Spinal cord (tissue), 10 donors: ENCODE results near the gene PACS1. TPM values are rescaled to one million over a fixed set of nuclear protein-coding genes. Genes with fewer than 3 reads are reported as not detected.
"Not testable (repeated sequence)": the region's sequence is repeated elsewhere in the genome, so short reads cannot be mapped to it uniquely, and the experiment has no call there.

Experiments used
- DNase-seq, 6 donors: peaks; one replicate each; pipeline versions ENCODE4 v3.0.0 to v3.0.0-alpha.2; 2013 to 2015; ENCODE audit warnings: low spot score in 6 of 6, low read depth in 4 of 6
- H3K27ac ChIP-seq: one replicate; pipeline ENCODE4 v1.5.1; 2013; ENCODE audit warnings: low read depth, low read length, control low read depth
- H3K27me3 ChIP-seq: one replicate; pipeline ENCODE4 v1.6.1; 2013; ENCODE audit warnings: low read length; ENCODE audit not compliant: control insufficient read depth, insufficient read depth
- H3K36me3 ChIP-seq: one replicate; pipeline ENCODE4 v1.6.1; 2013; ENCODE audit warnings: low read length; ENCODE audit not compliant: control insufficient read depth, insufficient read depth
- H3K4me1 ChIP-seq: one replicate; pipeline ENCODE4 v1.6.1; 2013; ENCODE audit warnings: low read length; ENCODE audit not compliant: control insufficient read depth, insufficient read depth
- H3K4me3 ChIP-seq: one replicate; pipeline ENCODE4 v1.5.1; 2013; ENCODE audit warnings: low read depth, low read length, control low read depth
- H3K9me3 ChIP-seq: one replicate; pipeline ENCODE4 v1.6.1; 2013; ENCODE audit warnings: low read length; ENCODE audit not compliant: control insufficient read depth, insufficient read depth
- WGBS: methylation state at CpG from one replicate; pipeline ENCODE4 v1.1.5; 2013; ENCODE audit warnings: missing lambda C conversion rate; ENCODE audit not compliant: insufficient coverage; 5-methylcytosine and 5-hydroxymethylcytosine counted together
- polyA plus RNA-seq, 2 donors: library from polyadenylated mRNA; unstranded; fragments of 120-200 nt; gene quantifications; one replicate each; pipeline ENCODE4 v1.2.1, GENCODE V29; 2013; ENCODE audit not compliant: insufficient read length in 2 of 2
- total RNA-seq, 2 donors: library from RNA; depleted of rRNA in 1 of 2; stranded (reverse); fragments of 120-200 nt in 1 of 2; fragments of >200 nt in 1 of 2; gene quantifications; one replicate each; pipeline versions ENCODE4 v1.2.3 to v1.2.4, GENCODE V29; 2013 to 2014
- donor health status: healthy.

The PACS1 gene
- total and polyA plus RNA-seq, 4 donors = 29.9 to 114 (median 72.1) TPM

DNA sequence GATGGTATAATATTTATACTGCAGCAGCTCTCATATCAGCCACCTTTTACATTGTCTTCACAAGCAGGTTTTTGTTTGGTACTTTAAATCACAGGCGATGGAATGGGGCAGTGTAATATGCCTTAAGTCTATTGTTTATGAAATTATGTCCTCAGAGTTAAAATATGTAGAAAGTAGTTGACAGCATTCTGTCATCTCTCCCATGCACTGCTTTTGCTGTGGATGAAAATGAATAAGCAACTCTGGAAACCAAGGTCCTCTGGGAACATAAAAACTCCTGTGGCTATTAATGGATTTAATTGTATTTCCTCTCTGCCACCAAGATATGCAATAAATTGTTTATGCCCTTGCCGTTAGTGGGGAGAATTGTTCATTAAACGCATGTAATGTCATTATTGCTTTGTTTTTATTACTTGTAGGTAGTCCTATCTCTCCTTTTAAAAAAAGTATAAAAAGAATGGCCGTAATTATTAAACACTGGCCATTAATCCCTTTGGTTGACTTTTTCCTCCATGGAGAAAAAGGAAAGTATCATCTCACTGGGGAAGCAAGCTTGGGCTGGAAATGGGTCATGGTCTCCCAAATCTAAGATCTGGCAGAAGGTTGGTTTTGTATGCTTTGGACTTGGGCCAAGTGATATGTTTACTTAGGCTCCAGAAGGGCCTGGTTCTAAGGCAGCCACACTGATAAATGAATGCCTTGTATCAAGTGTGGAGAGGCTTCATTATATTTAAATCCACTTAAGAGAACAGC lies 13.1 kb downstream of the PACS1 start:
- H3K27me3 ChIP-seq = no peaks in the 10 kb centered on the region
- H3K27ac ChIP-seq = no peak overlapping the region
- H3K4me1 ChIP-seq = peaks cover 7% of the 10 kb centered on the region
- H3K4me3 ChIP-seq = no peak overlapping the region
- WGBS = no CpG with 5 or more reads among the region's 4 CpGs
- DNase-seq = peak in 2 of 6 donors; percentile 31 to 45
- H3K36me3 ChIP-seq = no peaks in the 10 kb centered on the region
- H3K9me3 ChIP-seq = no peaks in the 10 kb centered on the region

DNA sequence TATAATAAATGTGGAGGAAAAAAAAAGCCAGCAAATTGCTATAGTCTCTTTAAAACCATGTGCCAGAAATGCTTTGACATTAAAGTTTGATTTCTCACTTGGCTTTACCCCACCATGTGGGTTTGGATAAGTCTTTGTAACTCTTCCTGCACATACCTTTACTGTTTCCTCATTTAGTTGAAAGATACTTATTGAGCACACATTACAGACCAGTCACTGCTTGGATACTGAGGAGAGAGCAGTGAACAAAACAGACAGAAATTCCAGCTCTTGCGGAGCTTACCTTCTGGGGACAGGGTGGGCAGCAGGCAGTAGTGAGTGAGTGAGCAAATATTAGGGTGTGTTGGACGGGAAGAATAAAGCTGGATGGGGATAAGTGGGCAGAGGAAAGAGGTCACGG lies 13.7 kb downstream of the PACS1 start:
- Histone ChIP-seq H3K36me3 (no peaks in the 10 kb centered on the region), H3K27ac (no peak overlapping the region), H3K9me3 (no peaks in the 10 kb centered on the region), H3K4me3 (no peak overlapping the region), H3K4me1 (peaks cover 7% of the 10 kb centered on the region), H3K27me3 (no peaks in the 10 kb centered on the region)
- WGBS = 82% methylated on average over 3 of the region's 3 CpGs
- no peak for DNase-seq

DNA sequence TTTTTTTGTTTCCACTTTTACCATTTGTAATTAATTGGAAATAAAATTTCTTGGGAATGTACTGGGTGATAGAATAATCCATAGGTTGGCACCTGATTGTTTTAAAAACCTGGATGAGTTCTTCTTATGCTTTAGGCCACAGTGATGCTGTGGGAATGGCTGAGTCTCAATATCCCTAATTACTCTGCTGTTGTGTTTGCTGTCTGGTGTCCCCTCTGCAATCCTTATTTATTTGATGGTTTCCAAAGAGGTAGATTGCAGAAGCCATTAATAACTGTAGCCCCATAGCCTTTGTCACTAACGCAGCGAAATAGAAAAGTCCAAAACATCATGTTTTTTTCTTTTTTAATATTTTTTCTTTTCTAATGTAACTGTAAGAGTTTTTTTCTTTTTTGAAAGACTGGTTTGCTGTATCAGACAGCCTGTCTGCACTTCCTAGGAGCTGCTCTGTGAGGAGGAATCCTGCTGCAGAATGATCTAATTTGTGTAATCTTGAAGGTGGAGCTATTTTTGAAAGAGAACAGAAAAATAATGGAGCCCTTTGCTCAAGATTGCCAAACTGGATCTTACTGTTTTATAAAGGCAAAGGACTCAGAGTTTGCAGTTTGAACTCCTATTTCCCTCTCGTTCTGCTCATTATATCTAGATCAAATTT lies 14.9 kb downstream of the PACS1 start:
- Histone ChIP-seq H3K27me3 (no peaks in the 10 kb centered on the region), H3K4me3 (no peak overlapping the region), H3K36me3 (no peaks in the 10 kb centered on the region), H3K9me3 (no peaks in the 10 kb centered on the region), H3K27ac (no peak overlapping the region), H3K4me1 (peaks cover 7% of the 10 kb centered on the region)
- no CpG with 5 or more reads among the region's 3 CpGs for WGBS
- DNase-seq = peak in 1 of 6 donors; percentile 10

DNA sequence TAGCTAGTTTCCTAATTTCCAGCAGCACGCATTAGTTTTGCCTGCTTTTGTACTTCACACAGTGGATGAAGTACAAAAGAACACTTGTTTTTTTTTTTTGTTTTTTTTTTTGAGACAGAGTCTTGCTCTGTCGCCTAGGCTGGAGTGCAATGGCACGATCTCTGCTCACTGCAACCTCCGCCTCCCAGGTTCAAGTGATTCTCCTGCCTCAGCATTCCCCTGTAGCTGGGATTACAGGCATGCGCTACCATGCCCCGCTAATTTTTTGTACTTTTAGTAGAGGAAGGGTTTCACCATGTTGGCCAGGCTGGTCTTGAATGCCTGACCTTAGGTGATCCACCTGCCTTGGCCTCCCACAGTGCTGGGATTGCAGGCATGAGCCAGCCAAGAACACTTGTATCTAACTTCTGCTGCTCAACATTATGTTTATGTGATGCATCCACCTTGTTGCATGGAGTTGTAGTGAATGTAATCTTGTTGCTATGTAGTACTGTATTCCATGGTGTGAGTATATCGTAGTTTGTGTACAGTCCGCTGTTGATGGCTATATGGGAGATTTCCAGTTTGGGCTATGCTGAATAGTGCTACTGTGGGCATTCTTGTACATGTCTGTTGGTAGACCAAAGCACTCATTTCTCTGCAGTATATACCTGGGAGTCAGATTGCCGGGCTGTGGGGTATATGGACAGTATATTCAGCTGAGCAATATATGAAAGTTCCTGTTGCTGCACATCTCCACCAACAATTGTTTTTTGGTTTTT lies 17.3 kb downstream of the PACS1 start:
- Histone ChIP-seq H3K4me1 (peaks cover 10% of the 10 kb centered on the region), H3K9me3 (no peaks in the 10 kb centered on the region), H3K36me3 (no peaks in the 10 kb centered on the region), H3K27me3 (no peaks in the 10 kb centered on the region), H3K27ac (no peak overlapping the region), H3K4me3 (no peak overlapping the region)
- DNase-seq = no peak
- WGBS = 100% methylated on average over 2 of the region's 9 CpGs

DNA sequence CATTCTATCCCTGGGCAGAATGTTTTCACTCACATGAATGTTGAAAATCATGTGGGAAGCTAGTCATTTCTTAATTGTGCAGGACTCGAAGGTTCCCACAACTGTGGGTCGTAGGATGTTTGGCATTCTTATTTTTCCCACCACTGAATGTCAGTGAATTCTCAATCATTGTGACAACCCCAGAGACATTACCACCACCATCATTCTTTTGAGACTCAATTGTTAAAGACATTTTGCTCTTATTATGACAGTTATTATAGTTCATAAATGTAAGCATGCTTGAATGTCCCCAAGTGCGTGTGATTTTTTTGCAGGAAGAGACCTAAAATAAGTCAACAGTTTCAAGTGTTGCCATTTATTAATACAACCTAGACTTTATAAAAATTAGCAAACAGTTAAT lies 19.0 kb downstream of the PACS1 start:
- peaks cover 8% of the 10 kb centered on the region for H3K4me1 ChIP-seq
- H3K36me3 ChIP-seq = no peaks in the 10 kb centered on the region
- no peak for DNase-seq
- H3K27me3 ChIP-seq = no peaks in the 10 kb centered on the region
- WGBS = 100% methylated on average over 1 of the region's 3 CpGs
- H3K27ac ChIP-seq = no peak overlapping the region
- no peaks in the 10 kb centered on the region for H3K9me3 ChIP-seq
- no peak overlapping the region for H3K4me3 ChIP-seq

DNA sequence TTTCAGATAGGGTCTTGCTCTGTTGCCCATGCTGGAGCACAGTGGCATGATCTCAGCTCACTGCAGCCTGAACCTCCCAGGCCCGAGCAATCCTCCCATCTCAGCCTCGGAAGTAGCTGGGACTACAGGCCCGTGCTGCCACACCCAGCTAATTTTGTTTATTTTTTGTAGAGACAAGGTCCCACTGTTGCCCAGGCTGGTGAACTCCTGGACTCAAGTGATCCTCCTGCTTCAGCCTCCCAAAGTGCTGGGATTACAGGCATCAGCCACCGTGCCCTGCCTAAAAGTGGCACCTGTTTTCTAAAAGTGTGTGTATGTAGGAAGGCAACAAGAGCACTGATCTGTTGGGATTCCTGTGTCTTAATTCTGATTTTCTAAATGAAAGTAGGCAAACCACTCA lies 20.2 kb downstream of the PACS1 start:
- no peaks in the 10 kb centered on the region for H3K9me3 ChIP-seq
- H3K27ac ChIP-seq = no peak overlapping the region
- H3K4me3 ChIP-seq = no peak overlapping the region
- peaks cover 3% of the 10 kb centered on the region for H3K4me1 ChIP-seq
- DNase-seq = no peak
- WGBS = 100% methylated on average over 2 of the region's 4 CpGs
- no peaks in the 10 kb centered on the region for H3K36me3 ChIP-seq
- no peaks in the 10 kb centered on the region for H3K27me3 ChIP-seq

DNA sequence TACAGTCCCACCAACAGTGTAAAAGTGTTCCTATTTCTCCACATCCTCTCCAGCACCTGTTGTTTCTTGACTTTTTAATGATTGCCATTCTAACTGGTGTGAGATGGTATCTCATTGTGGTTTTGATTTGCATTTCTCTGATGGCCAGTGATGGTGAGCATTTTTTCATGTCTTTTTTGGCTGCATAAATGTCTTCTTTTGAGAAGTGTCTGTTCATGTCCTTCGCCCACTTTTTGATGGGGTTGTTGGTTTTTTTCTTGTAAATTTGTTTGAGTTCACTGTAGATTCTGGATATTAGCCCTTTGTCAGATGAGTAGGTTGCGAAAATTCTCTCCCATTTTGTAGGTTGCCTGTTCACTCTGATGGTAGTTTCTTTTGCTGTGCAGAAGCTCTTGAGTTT lies 22.1 kb downstream of the PACS1 start:
- DNase-seq, H3K36me3 ChIP-seq, H3K4me3 ChIP-seq, H3K27ac ChIP-seq, H3K4me1 ChIP-seq, H3K9me3 ChIP-seq, H3K27me3 ChIP-seq: not testable (repeated sequence)
- WGBS = no CpG with 5 or more reads among the region's 2 CpGs

DNA sequence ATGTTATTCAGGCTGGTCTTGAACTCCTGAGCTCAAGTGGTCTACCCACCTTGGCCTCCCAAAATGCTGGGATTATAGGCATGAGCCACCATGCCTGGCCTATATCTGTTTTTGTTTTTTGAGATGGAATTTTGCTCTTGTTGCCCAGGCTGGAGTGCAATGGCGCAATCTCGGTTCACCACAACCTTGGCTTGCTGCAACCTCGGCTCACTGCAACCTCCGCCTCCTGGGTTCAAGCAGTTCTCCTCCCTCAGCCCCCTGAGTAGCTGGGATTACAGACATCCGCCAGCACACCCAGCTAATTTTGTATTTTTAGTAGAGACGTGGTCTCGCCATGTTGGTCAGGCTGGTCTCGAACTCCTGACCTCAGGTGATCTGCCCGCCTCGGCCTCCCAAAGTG lies 29.7 kb downstream of the PACS1 start:
- not testable (repeated sequence) for H3K27me3 ChIP-seq, H3K4me1 ChIP-seq, H3K9me3 ChIP-seq, H3K4me3 ChIP-seq, DNase-seq, H3K36me3 ChIP-seq, H3K27ac ChIP-seq
- WGBS = 100% methylated on average over 6 of the region's 10 CpGs

DNA sequence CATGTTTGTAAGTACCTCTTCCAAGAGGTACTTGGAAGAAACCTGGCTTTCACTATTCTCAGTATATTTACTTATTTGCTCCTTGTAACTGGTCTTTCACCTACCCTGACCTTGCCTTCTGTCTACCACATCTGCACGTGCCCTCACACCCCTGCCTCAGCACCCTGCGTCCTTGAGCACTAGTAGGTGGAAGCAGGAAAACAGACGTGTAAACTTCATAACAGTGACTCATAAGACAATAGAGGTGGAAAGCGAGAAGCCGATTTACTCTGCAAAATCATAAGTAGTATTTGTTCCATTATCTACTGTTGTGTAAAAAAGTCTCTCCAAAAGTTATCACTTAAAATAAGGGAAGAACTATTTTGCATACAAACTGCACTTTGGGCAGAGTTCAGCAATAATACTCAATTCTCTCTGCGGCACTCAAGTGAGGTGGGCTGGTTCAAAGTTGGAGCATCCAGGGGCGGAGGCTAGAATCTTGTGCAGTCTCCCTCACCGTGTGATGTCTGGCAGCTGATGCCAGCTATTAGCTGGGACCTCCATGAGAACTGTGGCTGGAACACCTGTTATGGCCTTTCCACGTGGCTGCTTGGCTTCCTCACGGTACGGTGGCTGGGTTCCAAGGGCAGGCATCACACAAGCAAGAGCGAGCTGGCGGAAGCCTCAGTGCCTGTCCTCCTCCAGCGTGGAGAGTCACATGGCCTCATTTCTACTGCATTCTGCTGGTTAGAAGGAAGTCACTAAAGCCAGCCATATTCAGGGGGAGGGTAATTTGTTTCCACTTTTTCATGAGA lies 30.4 kb downstream of the PACS1 start:
- WGBS = 19% methylated on average over 4 of the region's 14 CpGs
- Histone ChIP-seq H3K4me3 (no peak overlapping the region), H3K9me3 (no peaks in the 10 kb centered on the region), H3K27ac (no peak overlapping the region), H3K36me3 (peaks cover 3% of the 10 kb centered on the region), H3K4me1 (no peaks in the 10 kb centered on the region), H3K27me3 (no peaks in the 10 kb centered on the region)
- peak in 3 of 6 donors; percentile 5 to 73 (median 46) for DNase-seq
